ENCODE measurements around the gene NCOA6. TPM values are rescaled to one million over a fixed set of nuclear protein-coding genes. Genes with fewer than 3 reads are reported as not detected.
"Not testable (repeated sequence)": the region's sequence is repeated elsewhere in the genome, so short reads cannot be mapped to it uniquely, and the experiment has no call there.

The NCOA6 gene
- total RNA-seq, 1 donor = 8.6 TPM

DNA sequence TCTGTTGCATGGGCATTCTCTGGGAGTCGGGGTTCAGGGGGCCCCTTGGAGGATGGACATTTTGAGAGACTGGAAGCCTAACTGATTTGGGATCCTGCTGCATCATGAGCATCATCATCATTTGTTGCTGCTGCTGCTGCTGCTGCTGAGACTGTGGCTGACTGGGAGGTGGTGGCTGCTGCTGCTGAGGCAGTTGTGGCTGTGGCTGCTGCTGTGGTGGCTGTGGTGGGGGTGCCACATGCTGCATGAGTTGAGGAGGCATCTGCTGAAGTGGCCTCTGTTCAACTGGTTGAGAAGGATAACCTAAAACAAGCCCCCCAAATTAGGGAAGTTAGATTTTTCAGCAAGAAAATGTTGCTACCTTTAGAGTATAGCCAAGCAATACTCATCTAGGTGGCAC lies 82.4 kb downstream of the NCOA6 start:
- TF ChIP-seq, protein P1, sequence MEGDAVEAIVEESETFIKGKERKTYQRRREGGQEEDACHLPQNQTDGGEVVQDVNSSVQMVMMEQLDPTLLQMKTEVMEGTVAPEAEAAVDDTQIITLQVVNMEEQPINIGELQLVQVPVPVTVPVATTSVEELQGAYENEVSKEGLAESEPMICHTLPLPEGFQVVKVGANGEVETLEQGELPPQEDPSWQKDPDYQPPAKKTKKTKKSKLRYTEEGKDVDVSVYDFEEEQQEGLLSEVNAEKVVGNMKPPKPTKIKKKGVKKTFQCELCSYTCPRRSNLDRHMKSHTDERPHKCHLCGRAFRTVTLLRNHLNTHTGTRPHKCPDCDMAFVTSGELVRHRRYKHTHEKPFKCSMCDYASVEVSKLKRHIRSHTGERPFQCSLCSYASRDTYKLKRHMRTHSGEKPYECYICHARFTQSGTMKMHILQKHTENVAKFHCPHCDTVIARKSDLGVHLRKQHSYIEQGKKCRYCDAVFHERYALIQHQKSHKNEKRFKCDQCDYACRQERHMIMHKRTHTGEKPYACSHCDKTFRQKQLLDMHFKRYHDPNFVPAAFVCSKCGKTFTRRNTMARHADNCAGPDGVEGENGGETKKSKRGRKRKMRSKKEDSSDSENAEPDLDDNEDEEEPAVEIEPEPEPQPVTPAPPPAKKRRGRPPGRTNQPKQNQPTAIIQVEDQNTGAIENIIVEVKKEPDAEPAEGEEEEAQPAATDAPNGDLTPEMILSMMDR (IDR thresholded peaks at IDR 0.05; ENCODE audit: insufficient read depth, low read depth, low read length) = no peak
- DNase-seq (ENCODE audit: low read depth) = no peak
- no peak overlapping the region for H3K4me3 ChIP-seq (ENCODE audit: low read depth, low read length)

DNA sequence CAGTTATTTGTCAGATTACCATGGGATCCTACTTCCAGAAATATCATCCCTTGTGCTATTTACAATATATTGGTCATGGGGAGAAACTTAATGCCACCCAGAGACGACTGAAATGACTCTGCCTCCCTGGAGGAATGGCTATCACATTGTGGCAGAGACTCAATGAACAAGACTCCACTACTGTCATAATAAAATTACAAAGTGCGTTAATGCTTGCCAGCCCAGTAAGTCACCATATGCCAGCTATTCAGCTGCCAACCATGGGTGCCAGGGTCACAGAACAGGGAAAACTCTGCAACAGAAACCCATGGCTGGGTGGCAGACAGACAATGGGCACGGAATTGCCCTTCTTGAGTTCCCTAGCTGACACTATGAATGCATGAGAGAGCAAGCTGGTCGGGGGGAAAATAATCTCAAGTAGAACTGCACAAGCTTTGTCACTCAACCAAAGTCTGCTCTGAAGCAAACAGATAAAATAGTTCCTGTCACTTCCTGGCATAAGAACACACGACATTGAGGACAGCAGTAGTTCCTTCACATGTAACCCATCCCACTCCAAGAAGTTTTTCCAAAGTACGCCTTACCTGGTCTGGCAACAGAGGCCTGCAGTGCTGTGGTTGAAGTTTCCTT lies 89.2 kb downstream of the NCOA6 start:
- H3K4me3 ChIP-seq (ENCODE audit: low read depth, low read length) = no peak overlapping the region
- TF ChIP-seq, protein P1 (IDR thresholded peaks at IDR 0.05; ENCODE audit: insufficient read depth, low read depth, low read length) = no peak
- no peak for DNase-seq (ENCODE audit: low read depth)

- DNase-seq (ENCODE audit: low read depth) = no peak
- TF ChIP-seq, protein P1 (IDR thresholded peaks at IDR 0.05; ENCODE audit: insufficient read depth, low read depth, low read length) = no peak
- H3K4me3 ChIP-seq (ENCODE audit: low read depth, low read length) = no peak overlapping the region
Observed at GRCh38 chr20:34732523-34732922, 92.9 kb downstream of the NCOA6 start.

DNA sequence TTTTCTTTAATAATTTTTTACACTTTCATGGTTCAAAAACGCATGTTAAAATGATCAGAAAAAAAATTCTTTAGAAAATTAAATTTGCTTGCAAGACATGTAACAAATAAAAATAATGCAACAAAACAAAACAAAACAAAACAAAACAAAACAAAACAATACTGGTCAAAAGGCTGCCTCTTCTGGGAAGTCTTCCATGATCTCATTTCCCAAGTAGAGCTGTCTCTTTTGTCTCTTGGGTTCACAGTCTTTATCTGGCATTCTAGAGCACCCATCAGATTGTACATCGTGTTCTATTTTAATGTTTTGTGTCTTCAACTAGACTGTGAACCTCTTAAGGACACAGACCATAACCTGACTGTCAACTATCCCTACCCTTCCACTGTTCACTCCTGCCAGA lies 96.0 kb downstream of the NCOA6 start:
- DNase-seq (ENCODE audit: low read depth) = no peak
- TF ChIP-seq, protein P1 (IDR thresholded peaks at IDR 0.05; ENCODE audit: insufficient read depth, low read depth, low read length) = no peak
- no peak overlapping the region for H3K4me3 ChIP-seq (ENCODE audit: low read depth, low read length)

- no peak for DNase-seq (ENCODE audit: low read depth)
- H3K4me3 ChIP-seq (ENCODE audit: low read depth, low read length) = no peak overlapping the region
- TF ChIP-seq, protein P1 (IDR thresholded peaks at IDR 0.05; ENCODE audit: insufficient read depth, low read depth, low read length) = no peak
Observed at GRCh38 chr20:34724172-34724571, 101.3 kb downstream of the NCOA6 start.

DNA sequence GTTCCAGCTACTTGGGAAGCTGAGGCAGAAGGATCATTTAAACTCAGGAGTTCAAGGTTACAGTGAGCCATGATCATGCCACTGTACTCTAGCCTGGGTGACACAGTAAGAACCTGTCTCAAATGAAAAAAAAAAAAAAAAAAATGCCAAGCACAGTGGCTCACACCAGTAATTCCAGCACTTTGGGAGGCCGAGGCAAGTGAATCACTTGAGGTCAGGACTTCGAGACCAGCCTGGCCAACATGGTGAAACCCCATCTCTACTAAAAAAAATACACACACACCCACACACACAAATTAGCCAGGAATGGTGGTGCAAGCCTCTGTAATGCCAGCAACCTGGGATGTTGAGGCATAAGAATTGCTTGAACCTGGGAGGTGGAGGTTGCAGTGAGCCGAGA lies 102.9 kb downstream of the NCOA6 start:
- H3K4me3 ChIP-seq (ENCODE audit: low read depth, low read length); DNase-seq (ENCODE audit: low read depth): not testable (repeated sequence)

GRCh38 chr20:34720266-34720665 lies 105.2 kb downstream of the NCOA6 start:
- TF ChIP-seq, protein P1 (IDR thresholded peaks at IDR 0.05; ENCODE audit: insufficient read depth, low read depth, low read length) = no peak

DNA sequence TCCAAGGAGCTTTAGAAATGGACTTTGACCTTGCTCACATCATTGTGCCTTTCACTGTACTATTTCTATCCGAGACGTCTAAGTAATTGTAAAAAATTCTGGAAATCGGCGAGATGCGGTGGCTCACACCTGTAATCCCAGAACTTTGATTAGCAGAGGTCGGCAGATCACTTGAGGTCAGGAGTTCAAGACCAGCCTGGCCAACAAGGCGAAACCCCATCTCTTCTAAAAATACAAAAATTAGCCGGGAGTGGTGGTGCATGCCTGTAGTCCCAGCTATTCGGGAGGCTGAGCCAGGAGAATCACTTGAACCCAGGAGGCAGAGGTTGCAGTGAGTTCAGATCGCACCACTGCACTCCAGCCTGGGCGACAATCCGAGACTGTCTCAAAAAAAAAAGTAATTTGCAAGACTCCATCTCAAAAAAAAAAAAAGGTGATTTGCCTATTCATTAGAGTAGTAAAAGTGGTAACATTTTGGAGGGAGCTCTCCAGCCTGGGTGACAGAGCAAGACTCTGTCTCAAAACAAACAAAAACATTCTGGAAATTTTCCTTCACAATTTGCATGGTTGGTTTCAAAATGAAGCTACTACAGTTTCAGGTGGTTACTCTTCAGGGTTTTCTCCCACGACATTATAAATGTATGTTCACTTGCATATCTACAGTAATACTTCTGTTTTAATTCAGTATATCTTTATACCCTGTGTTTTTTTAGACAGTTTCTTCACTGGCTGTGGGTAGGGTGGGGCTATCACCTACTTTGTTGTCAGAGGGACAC lies 106.0 kb downstream of the NCOA6 start:
- H3K4me3 ChIP-seq (ENCODE audit: low read depth, low read length); DNase-seq (ENCODE audit: low read depth): not testable (repeated sequence)

More at GRCh38 chr20:34720266-34720665, 105.2 kb downstream of the NCOA6 start:
- DNase-seq (ENCODE audit: low read depth) = no peak
- H3K4me3 ChIP-seq (ENCODE audit: low read depth, low read length) = no peak overlapping the region

All from fibroblast of villous mesenchyme (primary cell).